GM19438 (cell line): ENCODE data around the gene FABP1.

Experiments used
- ATAC-seq: cut with Tn5 transposase; IDR thresholded peaks from one replicate; pipeline ENCODE4 v1.9.1; 2021; ENCODE audit warnings: low read depth; ENCODE audit not compliant: unreplicated experiment

Gene FABP1

GRCh38 chr2:88127888-88128653, at the start of gene FABP1:
TSS of gene FABP1 (minus strand) at chr2:88128062. CDS start at chr2:88128017, 45 bp downstream.
- ATAC-seq, result no peak

- no peak for ATAC-seq
Measured at GRCh38 chr2:88177556-88177955, 49.7 kb upstream of the FABP1 start.

- ATAC-seq, result no peak
Measured at GRCh38 chr2:88176352-88176984, 48.6 kb upstream of the FABP1 start.

GRCh38 chr2:88172882-88173281, 45.0 kb upstream of the FABP1 start:
- ATAC-seq, result no peak

GRCh38 chr2:88171966-88172365, 44.1 kb upstream of the FABP1 start:
- no peak for ATAC-seq

- no peak for ATAC-seq
Measured at GRCh38 chr2:88170472-88170892, 42.6 kb upstream of the FABP1 start.

- no peak for ATAC-seq
Measured at GRCh38 chr2:88168386-88168785, 40.5 kb upstream of the FABP1 start.

- ATAC-seq, result no peak
Measured at GRCh38 chr2:88167740-88168139, 39.9 kb upstream of the FABP1 start.

- ATAC-seq, result no peak
Measured at GRCh38 chr2:88165332-88166003, 37.6 kb upstream of the FABP1 start.

- no peak for ATAC-seq
Measured at GRCh38 chr2:88161446-88162244, 33.8 kb upstream of the FABP1 start.

- ATAC-seq, result no peak
Measured at GRCh38 chr2:88160517-88160916, 32.7 kb upstream of the FABP1 start.

- ATAC-seq, result no peak
Measured at GRCh38 chr2:88159955-88160415, 32.1 kb upstream of the FABP1 start.

GRCh38 chr2:88159481-88159880, 31.6 kb upstream of the FABP1 start:
- no peak for ATAC-seq

GRCh38 chr2:88148929-88149438, 21.1 kb upstream of the FABP1 start:
- no peak for ATAC-seq

GRCh38 chr2:88147145-88147544, 19.3 kb upstream of the FABP1 start:
- no peak for ATAC-seq

GRCh38 chr2:88146590-88146989, 18.7 kb upstream of the FABP1 start:
- no peak for ATAC-seq

- no peak for ATAC-seq
Measured at GRCh38 chr2:88144914-88145497, 17.1 kb upstream of the FABP1 start.

- no peak for ATAC-seq
Measured at GRCh38 chr2:88144271-88144670, 16.4 kb upstream of the FABP1 start.

- ATAC-seq, result no peak
Measured at GRCh38 chr2:88141952-88142351, 14.1 kb upstream of the FABP1 start.

- ATAC-seq, result no peak
Measured at GRCh38 chr2:88139804-88140203, 11.9 kb upstream of the FABP1 start.
